Measurements from ENCODE around the gene CADM4.
"Not testable (repeated sequence)": the region's sequence is repeated elsewhere in the genome, so short reads cannot be mapped to it uniquely, and the experiment has no call there.

The CADM4 gene

DNA sequence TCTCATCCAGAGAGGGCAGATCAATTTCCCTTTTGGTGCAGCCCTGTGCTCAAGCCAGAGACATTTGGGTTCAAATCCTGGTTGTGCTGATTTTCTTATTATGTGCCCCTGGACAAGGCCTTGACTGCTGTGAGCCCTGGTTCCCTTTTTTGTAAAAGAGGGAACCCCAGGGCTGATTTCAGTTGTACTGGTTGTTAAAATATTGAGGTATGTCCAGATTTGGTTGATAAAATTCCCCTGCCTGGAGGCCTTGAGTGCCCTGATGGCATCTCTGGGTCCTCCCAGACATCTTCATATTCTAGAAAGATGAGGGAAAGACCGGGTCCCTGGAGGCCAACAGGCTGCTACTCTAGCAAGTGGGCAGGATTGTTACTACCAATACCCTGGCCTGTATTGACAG is 44.7 kb upstream of the CADM4 start:
- no peak overlapping the region for H3K14ac ChIP-seq (ENCODE audit: low read length)
- no peaks in the 10 kb centered on the region for H3K27me3 ChIP-seq (ENCODE audit: control insufficient read depth in 3 of 3, insufficient read depth in 3 of 3, low read depth in 1 of 3, low read length in 3 of 3)
- no peak overlapping the region for H4K91ac ChIP-seq (ENCODE audit: low read depth, low read length, poor library complexity)
- no peak overlapping the region for H2BK5ac ChIP-seq (ENCODE audit: low read length)
- H2BK120ac ChIP-seq (ENCODE audit: low read depth, low read length), result no peak overlapping the region
- H3K18ac ChIP-seq (ENCODE audit: low read length), result peak overlapping the region; percentile 51
- H2AFZ ChIP-seq (ENCODE audit: low read length), result no peak overlapping the region
- no peak overlapping the region for H3K4ac ChIP-seq (ENCODE audit: low read length)
- H3K36me3 ChIP-seq (replicated peaks in 1 of 2; ENCODE audit: control insufficient read depth in 2 of 2, insufficient read depth in 2 of 2, low read length in 2 of 2), result no peaks in the 10 kb centered on the region
- no peak overlapping the region for H2BK12ac ChIP-seq (ENCODE audit: low read length)
- no CpG with 5 or more reads among the region's 1 CpG for WGBS, 2 donors (ENCODE audit: extremely low coverage in 2 of 2, insufficient read length in 2 of 2, insufficient replicate concordance in 1 of 2)
- H3K9me3 ChIP-seq (replicated peaks in 1 of 2; ENCODE audit: control insufficient read depth in 2 of 2, insufficient read depth in 1 of 2, low read depth in 1 of 2, low read length in 2 of 2), result no peaks in the 10 kb centered on the region
- H3K23ac ChIP-seq (ENCODE audit: low read depth, low read length, poor library complexity), result no peak overlapping the region
- no peak overlapping the region for H3K27ac ChIP-seq (replicated peaks; ENCODE audit: low read length)
- no peaks in the 10 kb centered on the region for H3K79me1 ChIP-seq (ENCODE audit: low read depth, low read length)
- H2BK15ac ChIP-seq (ENCODE audit: low read length), result no peak overlapping the region
- no peak overlapping the region for H3K9ac ChIP-seq (ENCODE audit: low read depth, low read length, poor library complexity)
- no peak overlapping the region for H3K4me3 ChIP-seq (ENCODE audit: low read length in 2 of 2)
- no peak overlapping the region for H2AK5ac ChIP-seq (ENCODE audit: low read depth, low read length)
- H3K4me1 ChIP-seq (ENCODE audit: control insufficient read depth in 2 of 2, insufficient read depth in 1 of 2, low read depth in 1 of 2, low read length in 2 of 2), result peaks cover 12 to 16% of the 10 kb centered on the region in 2 donors
- no peak overlapping the region for H3K4me2 ChIP-seq (ENCODE audit: insufficient read depth, low read length, poor library complexity, severe bottlenecking)
- no peak overlapping the region for H4K8ac ChIP-seq (ENCODE audit: low read depth, low read length)
- no peak for DNase-seq (ENCODE audit: low spot score)

- DNase-seq (ENCODE audit: low spot score), result no peak
- Histone ChIP-seq H2BK120ac (ENCODE audit: low read depth, low read length) (no peak overlapping the region), H4K91ac (ENCODE audit: low read depth, low read length, poor library complexity) (no peak overlapping the region), H2AK5ac (ENCODE audit: low read depth, low read length) (no peak overlapping the region), H3K79me1 (ENCODE audit: low read depth, low read length) (no peaks in the 10 kb centered on the region), H2AFZ (ENCODE audit: low read length) (no peak overlapping the region), H3K18ac (ENCODE audit: low read length) (peak overlapping the region; percentile 51), H3K4me3 (ENCODE audit: low read length in 2 of 2) (no peak overlapping the region), H2BK15ac (ENCODE audit: low read length) (no peak overlapping the region), H3K4ac (ENCODE audit: low read length) (no peak overlapping the region), H3K27ac (replicated peaks; ENCODE audit: low read length) (no peak overlapping the region), H3K9ac (ENCODE audit: low read depth, low read length, poor library complexity) (no peak overlapping the region), H2BK12ac (ENCODE audit: low read length) (no peak overlapping the region), H3K9me3 (replicated peaks in 1 of 2; ENCODE audit: control insufficient read depth in 2 of 2, insufficient read depth in 1 of 2, low read depth in 1 of 2, low read length in 2 of 2) (no peaks in the 10 kb centered on the region), H3K27me3 (ENCODE audit: control insufficient read depth in 3 of 3, insufficient read depth in 3 of 3, low read depth in 1 of 3, low read length in 3 of 3) (no peaks in the 10 kb centered on the region), H3K14ac (ENCODE audit: low read length) (no peak overlapping the region), H2BK5ac (ENCODE audit: low read length) (no peak overlapping the region), H4K8ac (ENCODE audit: low read depth, low read length) (no peak overlapping the region), H3K4me1 (ENCODE audit: control insufficient read depth in 2 of 2, insufficient read depth in 1 of 2, low read depth in 1 of 2, low read length in 2 of 2) (peaks cover 12 to 16% of the 10 kb centered on the region in 2 donors), H3K23ac (ENCODE audit: low read depth, low read length, poor library complexity) (no peak overlapping the region), H3K4me2 (ENCODE audit: insufficient read depth, low read length, poor library complexity, severe bottlenecking) (no peak overlapping the region), H3K36me3 (replicated peaks in 1 of 2; ENCODE audit: control insufficient read depth in 2 of 2, insufficient read depth in 2 of 2, low read length in 2 of 2) (no peaks in the 10 kb centered on the region)
- WGBS, 2 donors (ENCODE audit: extremely low coverage in 2 of 2, insufficient read length in 2 of 2, insufficient replicate concordance in 1 of 2), result no CpG with 5 or more reads among the region's 2 CpGs
These were observed 44.3 kb upstream of the CADM4 start for GRCh38 chr19:43683905-43684304.

DNA sequence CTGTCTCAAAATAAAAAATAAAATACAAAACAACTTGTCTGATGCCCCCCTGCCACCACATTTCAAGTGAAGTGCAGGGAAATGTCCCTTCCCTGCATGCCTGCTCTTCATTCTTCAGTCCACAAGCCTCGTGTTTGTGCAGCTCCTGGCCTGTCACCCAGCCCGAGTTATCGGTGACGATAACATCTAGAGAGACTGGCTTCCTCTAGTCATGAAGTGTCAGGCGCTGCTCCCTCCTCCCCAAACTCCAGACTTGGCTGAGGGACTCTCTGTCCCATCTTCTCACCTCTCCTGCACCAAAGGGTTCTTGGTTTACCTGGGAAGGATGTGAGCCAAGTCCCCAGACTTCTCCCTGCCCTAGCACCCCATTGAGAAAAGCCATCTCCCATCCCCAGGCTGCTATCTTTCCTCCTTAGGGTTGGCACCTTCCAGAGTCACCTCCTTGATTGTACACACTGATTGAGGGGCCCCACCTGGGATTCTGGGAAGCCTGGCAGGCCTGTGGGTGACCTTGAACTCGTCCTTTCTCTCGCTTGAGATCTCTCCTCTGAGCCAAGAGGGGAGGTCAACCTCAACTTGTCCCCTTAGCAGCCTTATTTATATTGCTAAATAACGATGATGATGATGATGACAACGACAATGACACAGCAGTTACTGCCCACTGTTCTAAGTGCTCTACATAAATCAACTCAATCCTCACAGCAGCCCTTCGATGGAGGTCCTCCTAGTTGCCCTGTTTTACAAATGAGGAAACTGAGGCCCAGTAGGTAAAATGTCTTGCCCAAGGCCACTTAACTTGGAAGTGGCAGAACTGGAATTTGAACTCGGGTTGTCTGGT is 43.4 kb upstream of the CADM4 start:
- no peaks in the 10 kb centered on the region for H3K9me3 ChIP-seq (replicated peaks in 1 of 2; ENCODE audit: control insufficient read depth in 2 of 2, insufficient read depth in 1 of 2, low read depth in 1 of 2, low read length in 2 of 2)
- H3K14ac ChIP-seq (ENCODE audit: low read length), result no peak overlapping the region
- H3K4ac ChIP-seq (ENCODE audit: low read length), result no peak overlapping the region
- no peaks in the 10 kb centered on the region for H3K27me3 ChIP-seq (ENCODE audit: control insufficient read depth in 3 of 3, insufficient read depth in 3 of 3, low read depth in 1 of 3, low read length in 3 of 3)
- no CpG with 5 or more reads among the region's 11 CpGs for WGBS, 2 donors (ENCODE audit: extremely low coverage in 2 of 2, insufficient read length in 2 of 2, insufficient replicate concordance in 1 of 2)
- H3K4me2 ChIP-seq (ENCODE audit: insufficient read depth, low read length, poor library complexity, severe bottlenecking), result no peak overlapping the region
- no peak overlapping the region for H3K9ac ChIP-seq (ENCODE audit: low read depth, low read length, poor library complexity)
- peaks cover 12 to 14% of the 10 kb centered on the region in 2 donors for H3K4me1 ChIP-seq (ENCODE audit: control insufficient read depth in 2 of 2, insufficient read depth in 1 of 2, low read depth in 1 of 2, low read length in 2 of 2)
- no peak overlapping the region for H2BK15ac ChIP-seq (ENCODE audit: low read length)
- H3K36me3 ChIP-seq (replicated peaks in 1 of 2; ENCODE audit: control insufficient read depth in 2 of 2, insufficient read depth in 2 of 2, low read length in 2 of 2), result no peaks in the 10 kb centered on the region
- H3K23ac ChIP-seq (ENCODE audit: low read depth, low read length, poor library complexity), result no peak overlapping the region
- H3K18ac ChIP-seq (ENCODE audit: low read length), result no peak overlapping the region
- no peak for DNase-seq (ENCODE audit: low spot score)
- no peak overlapping the region for H2AFZ ChIP-seq (ENCODE audit: low read length)
- H3K79me1 ChIP-seq (ENCODE audit: low read depth, low read length), result no peaks in the 10 kb centered on the region
- no peak overlapping the region for H4K91ac ChIP-seq (ENCODE audit: low read depth, low read length, poor library complexity)
- no peak overlapping the region for H2BK120ac ChIP-seq (ENCODE audit: low read depth, low read length)
- H4K8ac ChIP-seq (ENCODE audit: low read depth, low read length), result no peak overlapping the region
- H2BK5ac ChIP-seq (ENCODE audit: low read length), result peak overlapping the region; percentile 56
- H3K27ac ChIP-seq (replicated peaks; ENCODE audit: low read length), result no peak overlapping the region
- H2AK5ac ChIP-seq (ENCODE audit: low read depth, low read length), result peak overlapping the region; percentile 8
- H3K4me3 ChIP-seq (ENCODE audit: low read length in 2 of 2), result no peak overlapping the region
- no peak overlapping the region for H2BK12ac ChIP-seq (ENCODE audit: low read length)

DNA sequence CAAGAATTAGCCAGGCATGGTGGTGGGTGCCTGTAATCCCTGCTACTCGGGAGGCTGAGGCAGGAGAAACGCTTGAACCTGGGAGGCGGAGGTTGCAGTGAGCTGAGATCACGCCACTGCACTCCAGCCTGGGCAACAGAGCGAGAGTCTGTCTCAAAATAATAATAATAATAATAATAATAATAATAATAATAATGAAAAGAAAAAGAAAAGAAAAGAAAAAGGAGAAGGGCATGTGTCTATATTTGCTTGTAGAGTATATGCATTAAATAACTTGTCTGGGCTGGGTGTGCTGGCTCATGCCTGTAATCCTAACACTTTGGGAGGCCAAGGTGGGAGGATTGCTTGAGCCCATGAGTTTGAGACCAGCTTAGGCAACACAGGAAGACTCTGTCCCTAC is 42.6 kb upstream of the CADM4 start:
- H3K14ac ChIP-seq (ENCODE audit: low read length); H3K36me3 ChIP-seq (replicated peaks in 1 of 2; ENCODE audit: control insufficient read depth in 2 of 2, insufficient read depth in 2 of 2, low read length in 2 of 2); H4K91ac ChIP-seq (ENCODE audit: low read depth, low read length, poor library complexity); H2BK15ac ChIP-seq (ENCODE audit: low read length); H3K27me3 ChIP-seq (ENCODE audit: control insufficient read depth in 3 of 3, insufficient read depth in 3 of 3, low read depth in 1 of 3, low read length in 3 of 3); DNase-seq (ENCODE audit: low spot score); H3K4me2 ChIP-seq (ENCODE audit: insufficient read depth, low read length, poor library complexity, severe bottlenecking); H4K8ac ChIP-seq (ENCODE audit: low read depth, low read length); H2BK5ac ChIP-seq (ENCODE audit: low read length); H3K79me1 ChIP-seq (ENCODE audit: low read depth, low read length); H2AFZ ChIP-seq (ENCODE audit: low read length); H3K18ac ChIP-seq (ENCODE audit: low read length); H3K9ac ChIP-seq (ENCODE audit: low read depth, low read length, poor library complexity); H3K4ac ChIP-seq (ENCODE audit: low read length); H3K4me3 ChIP-seq (ENCODE audit: low read length in 2 of 2); H2BK120ac ChIP-seq (ENCODE audit: low read depth, low read length); H3K23ac ChIP-seq (ENCODE audit: low read depth, low read length, poor library complexity); H3K27ac ChIP-seq (replicated peaks; ENCODE audit: low read length); H3K9me3 ChIP-seq (replicated peaks in 1 of 2; ENCODE audit: control insufficient read depth in 2 of 2, insufficient read depth in 1 of 2, low read depth in 1 of 2, low read length in 2 of 2); H2AK5ac ChIP-seq (ENCODE audit: low read depth, low read length); H2BK12ac ChIP-seq (ENCODE audit: low read length); H3K4me1 ChIP-seq (ENCODE audit: control insufficient read depth in 2 of 2, insufficient read depth in 1 of 2, low read depth in 1 of 2, low read length in 2 of 2): not testable (repeated sequence)
- no CpG with 5 or more reads among the region's 5 CpGs for WGBS, 2 donors (ENCODE audit: extremely low coverage in 2 of 2, insufficient read length in 2 of 2, insufficient replicate concordance in 1 of 2)

Data from neuronal stem cell (in vitro differentiated cells).